ENCODE measurements around the gene MTAP. TPM values are rescaled to one million over a fixed set of nuclear protein-coding genes. Genes with fewer than 3 reads are reported as not detected.

Gene MTAP
- total RNA-seq, 1 experiment from 2014 or later = 102 TPM

- H3K27ac Mint-ChIP-seq = no peak overlapping the region
Measured at GRCh38 chr9:21796768-21797167, 5.7 kb upstream of the MTAP start.

More at GRCh38 chr9:21796768-21797167, 5.7 kb upstream of the MTAP start:
- Histone ChIP-seq H3K14ac (ENCODE audit: insufficient read depth, low read length) (no peak overlapping the region), H2AFZ (ENCODE audit: low read length) (no peak overlapping the region), H3K23ac (ENCODE audit: insufficient read length, low read depth, low read length) (no peak overlapping the region), H2BK20ac (ENCODE audit: low read depth, low read length, poor library complexity, severe bottlenecking) (no peak overlapping the region), H2BK120ac (ENCODE audit: low read depth, low read length, poor library complexity, severe bottlenecking) (no peak overlapping the region), H4K20me1 (ENCODE audit: control insufficient read depth, insufficient read depth, insufficient read length) (no peaks in the 10 kb centered on the region), H4K5ac (ENCODE audit: insufficient read length, low read depth, low read length) (no peak overlapping the region), H4K8ac (replicated peaks; ENCODE audit: insufficient read length, low read depth, low read length) (no peak overlapping the region), H3K27me3 (ENCODE audit: insufficient read depth, low read length) (no peaks in the 10 kb centered on the region), H2BK12ac (ENCODE audit: insufficient read length, low read depth, low read length) (no peak overlapping the region), H3K56ac (ENCODE audit: insufficient read length, low read depth, low read length) (no peak overlapping the region), H3K9ac (ENCODE audit: extremely low read depth, insufficient read length, low read length) (no peak overlapping the region), H4K91ac (ENCODE audit: insufficient read length, low read depth, low read length) (no peak overlapping the region), H3K4ac (ENCODE audit: low read depth, low read length) (no peak overlapping the region), H3K9me3 (ENCODE audit: control insufficient read depth, low read depth, low read length) (no peaks in the 10 kb centered on the region), H2AK5ac (ENCODE audit: insufficient read length, low read length) (no peak overlapping the region), H3K27ac (ENCODE audit: insufficient read length, low read depth, low read length) (no peak overlapping the region), H3T11ph (ENCODE audit: low read length) (no peak overlapping the region), H3K4me2 (ENCODE audit: insufficient read depth, insufficient read length, low read length) (no peak overlapping the region), H3K79me2 (ENCODE audit: insufficient read depth, low read length) (no peaks in the 10 kb centered on the region), H3K18ac (ENCODE audit: insufficient read length, low read depth, low read length) (no peak overlapping the region), H2BK5ac (ENCODE audit: insufficient read length, low read length) (no peak overlapping the region), H3K79me1 (ENCODE audit: insufficient read depth, low read depth, low read length, poor library complexity, severe bottlenecking) (no peaks in the 10 kb centered on the region), H2BK15ac (ENCODE audit: low read depth, low read length) (no peak overlapping the region), H3K23me2 (ENCODE audit: insufficient read length, low read depth, low read length, poor library complexity, severe bottlenecking) (peaks cover 4% of the 10 kb centered on the region), H3K4me1 (ENCODE audit: insufficient read depth, low read length) (no peaks in the 10 kb centered on the region)
- no peak for TF ChIP-seq CTCF (conservative IDR thresholded peaks at IDR 0.05)
- Mint-ChIP-seq H3K4me3 (no peak overlapping the region), H3K4me1 (peaks cover 4% of the 10 kb centered on the region in 2 experiments; a peak in 3 of 4 replicates), H3K27me3 (ENCODE audit: low read depth) (peaks cover 57% of the 10 kb centered on the region), H3K36me3 (ENCODE audit: insufficient read depth in 1 of 3, low read depth in 3 of 3) (no peaks in the 10 kb centered on the region), H3K9me3 (no peaks in the 10 kb centered on the region)
- no CpG with 5 or more reads among the region's 3 CpGs for WGBS (ENCODE audit: extremely low coverage, insufficient read length, low lambda C conversion rate)
- DNase-seq = no peak

All from H9 (cell line).